Hepatocyte (in vitro differentiated cells): ENCODE results near the gene HDGFL2.

Experiments
- CTCF ChIP-seq: fragments of 200-600 bp; sonication (generic); IDR thresholded peaks from 2 replicates; pipeline ENCODE4 v1.5.1; 2016; ENCODE audit warnings: antibody characterized with exemption, mild to moderate bottlenecking; ENCODE audit not compliant: poor library complexity
- EZH2phosphoT487 ChIP-seq: fragments of 200-600 bp; sonication (generic); IDR thresholded peaks from one replicate; pipeline ENCODE4 v1.6.1; 2018; ENCODE audit warnings: antibody characterized with exemption, mild to moderate bottlenecking, low read depth, moderate library complexity; ENCODE audit not compliant: unreplicated experiment, severe bottlenecking

- TF ChIP-seq CTCF: no peak
- TF ChIP-seq EZH2phosphoT487: no peak
Observed at GRCh38 chr19:4425537-4425936, 46.6 kb upstream of the HDGFL2 start.
